MCF 10A (cell line): ENCODE data around the gene TMTC4. TPM values are rescaled to one million over a fixed set of nuclear protein-coding genes. Genes with fewer than 3 reads are reported as not detected.

ENCODE experiments used
- BruUV-seq: library from RNA; stranded (reverse); fragments of 400-500 nt; replicated peaks from 2 replicates; lab custom pipeline; 2021; lab: Mats Ljungman, UMichigan
- CTCF ChIA-PET: fragments of 300-600 bp; sonication (Branson Sonifier 250); formaldehyde crosslinking; extraction: SDS; loops from one replicate; lab custom pipeline; 2021; ENCODE audit warnings: antibody characterized with exemption, inconsistent platforms; lab: Yijun Ruan, JAX
- POLR2A ChIA-PET: fragments of 300-600, 350-650 bp; sonication (Branson Sonifier 250); formaldehyde crosslinking; extraction: SDS; loops from one replicate; lab custom pipeline; 2020; ENCODE audit warnings: antibody characterized with exemption, inconsistent platforms; lab: Yijun Ruan, JAX
- DNase-seq: peaks from one replicate; pipeline ENCODE4 v3.0.0-alpha.2; 2018; ENCODE audit not compliant: unreplicated experiment
- H3K27ac Mint-ChIP-seq: one replicate; pipeline ENCODE4 v1.8.0; 2022; ENCODE audit warnings: mild to moderate bottlenecking, low read depth, mixed read lengths; ENCODE audit not compliant: unreplicated experiment
- H3K27me3 Mint-ChIP-seq: one replicate; pipeline ENCODE4 v1.8.0; 2022; ENCODE audit warnings: mixed read lengths; ENCODE audit not compliant: insufficient read depth, unreplicated experiment
- H3K36me3 Mint-ChIP-seq: one replicate; pipeline ENCODE4 v1.8.0; 2022; ENCODE audit warnings: mild to moderate bottlenecking, moderate library complexity, mixed read lengths; ENCODE audit not compliant: insufficient read depth, unreplicated experiment
- H3K4me1 Mint-ChIP-seq: one replicate; pipeline ENCODE4 v1.8.0; 2022; ENCODE audit warnings: mixed read lengths; ENCODE audit not compliant: insufficient read depth, unreplicated experiment
- H3K4me3 Mint-ChIP-seq: one replicate; pipeline ENCODE4 v1.8.0; 2022; ENCODE audit warnings: mild to moderate bottlenecking, moderate library complexity, mixed read lengths; ENCODE audit not compliant: unreplicated experiment
- H3K9me3 Mint-ChIP-seq: one replicate; pipeline ENCODE4 v1.8.0; 2022; ENCODE audit warnings: mixed read lengths; ENCODE audit not compliant: unreplicated experiment
- CTCF ChIP-seq: fragments of 200-600 bp; IDR thresholded peaks from one replicate; pipeline ENCODE4 v1.8.0; 2022; ENCODE audit warnings: antibody characterized with exemption, mild to moderate bottlenecking; ENCODE audit not compliant: unreplicated experiment
- intact Hi-C: fragments of 100-400 bp; cut with micrococcal nuclease; formaldehyde crosslinking; loops from 2 replicates; pipeline ENCODE4 v1.14.1; 2022
- total RNA-seq: library from RNA; stranded (reverse); gene quantifications from 2 replicates; pipeline ENCODE4 v1.2.3, GENCODE V29; 2022

TMTC4 gene
- total RNA-seq, 1 experiment from 2014 or later: 10.8 TPM

DNA sequence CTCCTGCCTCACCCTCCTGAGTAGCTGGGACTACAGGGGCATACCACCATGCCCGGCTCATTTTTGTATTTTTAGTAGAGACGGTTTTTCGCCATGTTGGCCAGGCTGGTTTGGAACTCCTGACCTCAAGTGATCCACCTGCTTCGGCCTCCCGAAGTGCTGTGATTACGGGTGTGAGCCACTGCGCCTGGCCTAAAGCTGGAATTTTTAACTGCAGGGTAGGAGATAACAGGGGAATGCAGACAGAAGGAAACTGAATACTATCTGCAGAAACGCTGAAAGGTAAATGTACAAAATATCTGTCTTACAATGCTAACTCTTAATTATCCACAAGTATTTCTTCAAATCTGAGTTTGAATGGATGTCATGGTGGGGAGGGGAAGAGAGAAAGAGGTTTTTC is 13.8 kb downstream of the TMTC4 start:
- intact Hi-C loops: loop anchor here (5.0 kb wide), 1 partner anchor 68 kb away; no protein-coding TSS in a partner anchor
- peaks cover 23% of the 10 kb centered on the region for H3K36me3 Mint-ChIP-seq
- H3K4me1 Mint-ChIP-seq: no peaks in the 10 kb centered on the region
- no peak overlapping the region for H3K4me3 Mint-ChIP-seq
- POLR2A ChIA-PET: no interaction called here
- BruUV-seq: no TSS peak
- TF ChIP-seq CTCF: no peak
- H3K27ac Mint-ChIP-seq: no peak overlapping the region
- DNase-seq: no peak
- no peaks in the 10 kb centered on the region for H3K27me3 Mint-ChIP-seq
- CTCF ChIA-PET: interaction anchor here (0.6 kb wide), 2 partner anchors 15 to 99 kb away, joined by 5 read pairs; no protein-coding TSS in a partner anchor
- H3K9me3 Mint-ChIP-seq: no peaks in the 10 kb centered on the region

DNA sequence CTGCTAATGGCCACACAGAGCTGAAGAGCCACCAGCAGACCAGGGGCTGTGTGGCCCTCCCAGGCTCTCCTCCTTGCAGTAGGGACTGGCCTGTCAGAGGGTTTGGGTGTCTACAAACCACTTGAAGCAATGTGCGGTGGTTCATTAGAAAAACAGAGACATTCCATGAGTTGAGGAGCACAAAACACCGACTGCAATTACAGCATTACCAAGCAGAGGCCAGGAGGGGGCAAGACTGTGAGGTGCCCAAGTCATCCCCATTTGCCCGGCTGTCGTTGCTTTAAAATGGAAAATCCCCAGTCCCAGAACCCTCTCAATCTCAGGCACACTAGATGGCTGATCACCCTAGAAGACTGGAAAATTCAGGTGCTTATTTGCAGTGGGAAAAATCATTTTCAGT is 15.0 kb downstream of the TMTC4 start:
- Mint-ChIP-seq H3K27me3 (no peaks in the 10 kb centered on the region), H3K9me3 (no peaks in the 10 kb centered on the region), H3K27ac (no peak overlapping the region), H3K36me3 (peaks cover 30% of the 10 kb centered on the region), H3K4me1 (no peaks in the 10 kb centered on the region), H3K4me3 (no peak overlapping the region)
- no TSS peak for BruUV-seq
- no peak for DNase-seq
- intact Hi-C loops: no loop called here
- CTCF ChIA-PET: interaction anchor here (0.6 kb wide), 1 partner anchor 86 kb away, joined by 4 read pairs; no protein-coding TSS in a partner anchor
- TF ChIP-seq CTCF: no peak
- POLR2A ChIA-PET: no interaction called here

GRCh38 chr13:100658363-100658762 is 16.2 kb downstream of the TMTC4 start:
- BruUV-seq: no TSS peak
- H3K9me3 Mint-ChIP-seq: no peaks in the 10 kb centered on the region
- H3K36me3 Mint-ChIP-seq: peaks cover 30% of the 10 kb centered on the region
- CTCF ChIA-PET: no interaction called here
- intact Hi-C loops: no loop called here
- H3K27ac Mint-ChIP-seq: no peak overlapping the region
- POLR2A ChIA-PET: no interaction called here
- no peaks in the 10 kb centered on the region for H3K4me1 Mint-ChIP-seq
- no peak for TF ChIP-seq CTCF
- no peaks in the 10 kb centered on the region for H3K27me3 Mint-ChIP-seq
- DNase-seq: no peak
- no peak overlapping the region for H3K4me3 Mint-ChIP-seq

- no peaks in the 10 kb centered on the region for H3K4me1 Mint-ChIP-seq
- no TSS peak for BruUV-seq
Measured at GRCh38 chr13:100657881-100658315, 16.7 kb downstream of the TMTC4 start.

More at GRCh38 chr13:100657881-100658315, 16.7 kb downstream of the TMTC4 start:
- no peak for DNase-seq
- Mint-ChIP-seq H3K27ac (no peak overlapping the region), H3K36me3 (peaks cover 30% of the 10 kb centered on the region), H3K27me3 (no peaks in the 10 kb centered on the region), H3K4me3 (no peak overlapping the region), H3K9me3 (no peaks in the 10 kb centered on the region)
- no peak for TF ChIP-seq CTCF
- ChIA-PET POLR2A (interaction anchor here (0.9 kb wide), 1 partner anchor 12 kb away, joined by 3 read pairs; no protein-coding TSS in a partner anchor), CTCF (interaction anchor here (0.7 kb wide), 1 partner anchor 92 kb away, joined by 3 read pairs; no protein-coding TSS in a partner anchor)
- intact Hi-C loops: no loop called here
